HEK293T (cell line): ENCODE results near the gene MAN1A2.

Experiments
- BHLHE40 ChIP-seq: fragments of 450-650 bp; IDR thresholded peaks from 2 replicates; pipeline ENCODE4 v1.6.1; 2016; ENCODE audit warnings: mild to moderate bottlenecking, moderate library complexity, borderline replicate concordance
- ELF4 ChIP-seq: fragments of 450-650 bp; IDR thresholded peaks from 2 replicates; pipeline ENCODE4 v1.6.1; 2017; ENCODE audit warnings: antibody characterized with exemption
- FOXM1 ChIP-seq: fragments of 450-650 bp; IDR thresholded peaks from 2 replicates; pipeline ENCODE4 v1.6.1; 2017; ENCODE audit warnings: mild to moderate bottlenecking, borderline replicate concordance
- HDGF ChIP-seq: fragments of 450-650 bp; IDR thresholded peaks from 2 replicates; pipeline ENCODE4 v1.6.1; 2017; ENCODE audit warnings: antibody characterized with exemption, borderline replicate concordance
- LEF1 ChIP-seq: fragments of 450-650 bp; IDR thresholded peaks from 2 replicates; pipeline ENCODE4 v1.6.1; 2017; ENCODE audit warnings: mild to moderate bottlenecking, borderline replicate concordance
- SP1 ChIP-seq: fragments of 450-650 bp; IDR thresholded peaks from 2 replicates; pipeline ENCODE4 v1.6.1; 2017
- SUZ12 ChIP-seq: fragments of 450-650 bp; IDR thresholded peaks from 2 replicates; pipeline ENCODE4 v1.6.1; 2016; ENCODE audit warnings: mild to moderate bottlenecking
- TARDBP ChIP-seq: fragments of 450-650 bp; IDR thresholded peaks from 2 replicates; pipeline ENCODE4 v1.6.1; 2016
- ZNF384 ChIP-seq: fragments of 450-650 bp; IDR thresholded peaks from 2 replicates; pipeline ENCODE4 v1.6.1; 2016

DNA sequence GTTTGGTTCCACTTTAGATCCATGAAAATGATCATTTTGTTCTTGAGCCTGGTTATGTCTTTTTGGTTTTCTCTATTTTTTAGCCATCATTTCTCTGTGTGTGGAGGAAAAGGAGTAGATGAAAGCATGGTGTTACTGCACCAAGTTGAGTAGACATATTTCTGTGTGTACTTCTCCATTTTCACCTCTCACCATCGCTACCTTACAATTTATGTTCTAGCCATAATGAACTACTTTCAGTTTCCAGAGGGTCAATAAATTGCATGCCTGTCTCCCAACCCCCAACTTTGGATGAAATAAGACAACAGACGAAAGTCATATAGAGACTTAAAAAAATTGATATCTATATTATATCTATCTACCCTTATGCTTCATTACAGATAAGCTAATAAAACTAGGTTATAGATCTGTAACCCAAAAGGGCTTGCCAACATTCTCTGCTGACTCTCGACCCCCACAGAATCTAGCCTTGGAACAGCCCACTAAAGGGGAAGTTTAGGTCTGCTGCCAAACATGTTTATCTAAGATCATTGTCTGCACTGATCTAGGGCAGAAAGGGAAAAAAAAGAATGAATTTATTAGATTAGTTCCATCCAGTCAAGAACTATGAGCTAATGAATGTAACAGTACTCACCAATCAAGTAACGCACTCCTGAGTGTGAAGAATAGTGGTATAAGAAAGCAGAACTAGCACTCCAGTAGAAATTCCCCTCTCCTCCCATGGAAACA lies 7.5 kb upstream of the MAN1A2 start:
- TF ChIP-seq TARDBP: no peak
- no peak for TF ChIP-seq ZNF384
- no peak for TF ChIP-seq SP1
- TF ChIP-seq HDGF: no peak
- no peak for TF ChIP-seq LEF1
- no peak for TF ChIP-seq ELF4
- no peak for TF ChIP-seq BHLHE40
- no peak for TF ChIP-seq SUZ12
- no peak for TF ChIP-seq FOXM1
